SK-N-MC (cell line): ENCODE results near the gene PLXNA4.

Experiments used
- EZH2 ChIP-seq: fragments of 200-600 bp; sonication (generic); IDR thresholded peaks from one replicate; pipeline ENCODE4 v1.6.1; 2017; ENCODE audit warnings: antibody characterized with exemption
- FOXP2 ChIP-seq: optimal IDR thresholded peaks from 2 replicates; pipeline ENCODE3; 2011; ENCODE audit warnings: mild to moderate bottlenecking, moderate library complexity; ENCODE audit not compliant: insufficient read depth; ENCODE audit errors: extremely low read length, control extremely low read depth
- POLR2AphosphoS5 ChIP-seq: IDR thresholded peaks from 2 replicates; pipeline ENCODE4 v1.6.1; 2012; ENCODE audit warnings: mild to moderate bottlenecking, low read depth, low read length, borderline replicate concordance

DNA sequence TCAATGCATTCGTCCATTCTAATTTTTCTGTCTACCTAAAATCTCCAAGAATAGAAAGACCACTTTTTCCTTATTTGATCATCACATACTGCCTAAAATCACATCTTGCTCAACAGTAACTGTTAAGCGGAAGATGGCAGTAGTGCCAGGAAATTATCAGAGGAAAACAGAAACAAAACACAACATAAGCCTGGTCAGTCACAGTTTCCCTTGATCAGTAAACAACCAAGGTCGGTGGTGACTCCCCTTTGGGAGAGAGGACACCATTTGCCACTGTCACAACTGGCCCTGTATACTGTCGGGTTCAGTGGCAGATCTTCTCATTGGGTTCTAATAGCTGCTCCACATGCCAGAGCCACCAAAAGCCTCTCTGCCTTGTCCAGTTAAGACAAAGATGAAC is 106.6 kb downstream of the PLXNA4 start:
- TF ChIP-seq POLR2AphosphoS5 (no peak), EZH2 (no peak), FOXP2 (no peak)
